CD4-positive, CD25-positive, alpha-beta regulatory T cell (primary cell): ENCODE data around the gene BPI. TPM values are rescaled to one million over a fixed set of nuclear protein-coding genes. Genes with fewer than 3 reads are reported as not detected.
"Not testable (repeated sequence)": the region's sequence is repeated elsewhere in the genome, so short reads cannot be mapped to it uniquely, and the experiment has no call there.

Source experiments
- ATAC-seq, 2 donors: fragments of 150-1000 bp; cut with Tn5 transposase; one replicate each; pipeline ENCODE4 v1.10.0; 2021; ENCODE audit warnings: low read depth in 2 of 2, moderate number of reproducible peaks in 2 of 2, moderate library complexity in 1 of 2
- DNase-seq, 3 donors: peaks; one replicate each; pipeline versions ENCODE4 v3.0.0 to v3.0.0-alpha.2; 2012 to 2022; ENCODE audit warnings: mixed read lengths in 1 of 3
- H3K27ac ChIP-seq: one replicate; pipeline ENCODE4 v1.7.0; 2013; ENCODE audit warnings: mild to moderate bottlenecking, low read length; ENCODE audit not compliant: insufficient read depth, poor library complexity, severe bottlenecking
- H3K27me3 ChIP-seq: one replicate; pipeline ENCODE4 v1.7.0; 2013; ENCODE audit warnings: low read length; ENCODE audit not compliant: control insufficient read depth, insufficient read depth
- H3K36me3 ChIP-seq: one replicate; pipeline ENCODE4 v1.7.0; 2013; ENCODE audit warnings: mild to moderate bottlenecking, low read length, moderate library complexity; ENCODE audit not compliant: control insufficient read depth, insufficient read depth
- H3K4me1 ChIP-seq: 2 replicates; pipeline ENCODE4 v1.7.0; 2013; ENCODE audit warnings: mild to moderate bottlenecking, low read length; ENCODE audit not compliant: insufficient read depth, control insufficient read depth, poor library complexity, severe bottlenecking
- H3K4me3 ChIP-seq: one replicate; pipeline ENCODE4 v1.7.0; 2013; ENCODE audit warnings: low read depth, mild to moderate bottlenecking, low read length, moderate library complexity
- H3K9me3 ChIP-seq, 2 experiments: 1 replicate in 1 of 2; 2 replicates in 1 of 2; pipeline ENCODE4 v1.7.0; 2013; ENCODE audit warnings: low read length in 2 of 2, mild to moderate bottlenecking in 1 of 2, moderate library complexity in 1 of 2; ENCODE audit not compliant: control insufficient read depth in 2 of 2
- H3K27ac Mint-ChIP-seq, 3 donors: one replicate each; pipeline ENCODE4 v1.8.0; 2020 to 2022; ENCODE audit warnings: mild to moderate bottlenecking in 3 of 3, mixed read lengths in 3 of 3, moderate library complexity in 2 of 3
- H3K27me3 Mint-ChIP-seq: one replicate; pipeline ENCODE4 v1.8.0; 2022; ENCODE audit warnings: mild to moderate bottlenecking, mixed read lengths
- H3K36me3 Mint-ChIP-seq: one replicate; pipeline ENCODE4 v1.8.0; 2020; ENCODE audit warnings: mixed read lengths
- H3K4me1 Mint-ChIP-seq, 4 donors: one replicate each; pipeline ENCODE4 v1.8.0; 2020 to 2022; ENCODE audit warnings: mixed read lengths in 4 of 4, mild to moderate bottlenecking in 1 of 4
- H3K4me3 Mint-ChIP-seq, 4 donors: one replicate each; pipeline ENCODE4 v1.8.0; 2020 to 2022; ENCODE audit warnings: mild to moderate bottlenecking in 4 of 4, mixed read lengths in 4 of 4, moderate library complexity in 3 of 4
- H3K9me3 Mint-ChIP-seq, 7 donors: one replicate each; pipeline ENCODE4 v1.8.0; 2020 to 2022; ENCODE audit warnings: mixed read lengths in 7 of 7, mild to moderate bottlenecking in 3 of 7, moderate library complexity in 2 of 7
- polyA plus RNA-seq, 4 donors: library from polyadenylated mRNA; unstranded; fragments of 300-500 nt; fragmentation: Illumina TruSeq; gene quantifications; one replicate each; pipeline ENCODE4 v1.2.3, GENCODE V29; 2021
- total RNA-seq: library from RNA; stranded (reverse); gene quantifications from one replicate; pipeline ENCODE4 v1.2.3, GENCODE V29; 2022

Gene BPI
- total and polyA plus RNA-seq, 5 donors from 2014 or later = not detected

- Mint-ChIP-seq H3K4me3 (no peak overlapping the region), H3K9me3 (peaks cover 0 to 3% (median 0%) of the 10 kb centered on the region in 7 donors), H3K27me3 (peaks cover 47% of the 10 kb centered on the region), H3K36me3 (no peaks in the 10 kb centered on the region), H3K27ac (no peak overlapping the region), H3K4me1 (peaks cover 0 to 12% (median 4%) of the 10 kb centered on the region in 4 donors)
- ATAC-seq (no peak), DNase-seq (no peak)
- Histone ChIP-seq H3K27me3 (peaks cover 11% of the 10 kb centered on the region), H3K9me3 (no peaks in the 10 kb centered on the region), H3K27ac (no peak overlapping the region), H3K4me3 (no peak overlapping the region), H3K36me3 (no peaks in the 10 kb centered on the region), H3K4me1 (no peaks in the 10 kb centered on the region)
These were observed 3.6 kb downstream of the BPI start for GRCh38 chr20:38307371-38308046.

- Histone ChIP-seq H3K27me3 (peaks cover 9% of the 10 kb centered on the region), H3K27ac (no peak overlapping the region), H3K4me3 (no peak overlapping the region), H3K9me3 (no peaks in the 10 kb centered on the region), H3K36me3 (no peaks in the 10 kb centered on the region), H3K4me1 (no peaks in the 10 kb centered on the region)
- H3K36me3 Mint-ChIP-seq = no peaks in the 10 kb centered on the region
- no peak overlapping the region for H3K4me3 Mint-ChIP-seq
- DNase-seq (no peak), ATAC-seq (no peak)
- H3K27me3 Mint-ChIP-seq = peaks cover 41% of the 10 kb centered on the region
- no peak overlapping the region for H3K27ac Mint-ChIP-seq
- H3K9me3 Mint-ChIP-seq = peaks cover 0 to 3% (median 0%) of the 10 kb centered on the region in 7 donors
- H3K4me1 Mint-ChIP-seq = peaks cover 0 to 12% (median 4%) of the 10 kb centered on the region in 4 donors
These were observed 4.1 kb downstream of the BPI start for GRCh38 chr20:38308047-38308438.

GRCh38 chr20:38308447-38308846 lies 4.5 kb downstream of the BPI start:
- H3K27me3 Mint-ChIP-seq = peaks cover 37% of the 10 kb centered on the region
- H3K4me3 ChIP-seq = no peak overlapping the region

GRCh38 chr20:38311091-38311490 lies 7.1 kb downstream of the BPI start:
- ATAC-seq (no peak), DNase-seq (no peak)
- no peaks in the 10 kb centered on the region for H3K36me3 ChIP-seq
- Mint-ChIP-seq H3K4me3 (no peak overlapping the region), H3K27ac (no peak overlapping the region), H3K27me3 (peaks cover 18% of the 10 kb centered on the region), H3K4me1 (no peaks in the 10 kb centered on the region), H3K36me3 (no peaks in the 10 kb centered on the region), H3K9me3 (peaks cover 0 to 3% (median 0%) of the 10 kb centered on the region in 7 donors)
- no peaks in the 10 kb centered on the region for H3K4me1 ChIP-seq
- no peaks in the 10 kb centered on the region for H3K27me3 ChIP-seq
- H3K4me3 ChIP-seq = no peak overlapping the region
- H3K27ac ChIP-seq = no peak overlapping the region
- H3K9me3 ChIP-seq = no peaks in the 10 kb centered on the region

More at GRCh38 chr20:38308447-38308846, 4.5 kb downstream of the BPI start:
- no peaks in the 10 kb centered on the region for H3K36me3 ChIP-seq
- no peak for ATAC-seq
- Mint-ChIP-seq H3K36me3 (no peaks in the 10 kb centered on the region), H3K4me3 (no peak overlapping the region), H3K9me3 (peaks cover 0 to 3% (median 0%) of the 10 kb centered on the region in 7 donors), H3K4me1 (peaks cover 0 to 9% (median 3%) of the 10 kb centered on the region in 4 donors), H3K27ac (no peak overlapping the region)
- H3K27me3 ChIP-seq = peaks cover 5% of the 10 kb centered on the region
- H3K9me3 ChIP-seq = no peaks in the 10 kb centered on the region
- no peak for DNase-seq
- H3K27ac ChIP-seq = no peak overlapping the region
- H3K4me1 ChIP-seq = no peaks in the 10 kb centered on the region

GRCh38 chr20:38311491-38311890 lies 7.5 kb downstream of the BPI start:
- no peaks in the 10 kb centered on the region for H3K4me1 Mint-ChIP-seq
- no peak for ATAC-seq

GRCh38 chr20:38313676-38314075 lies 9.7 kb downstream of the BPI start:
- Mint-ChIP-seq H3K27ac (no peak overlapping the region), H3K27me3 (peaks cover 10% of the 10 kb centered on the region), H3K9me3 (peaks cover 0 to 3% (median 0%) of the 10 kb centered on the region in 7 donors), H3K4me1 (no peaks in the 10 kb centered on the region), H3K4me3 (no peak overlapping the region), H3K36me3 (no peaks in the 10 kb centered on the region)
- H3K36me3 ChIP-seq = no peaks in the 10 kb centered on the region
- no peak for DNase-seq
- no peak overlapping the region for H3K4me3 ChIP-seq
- H3K4me1 ChIP-seq = no peaks in the 10 kb centered on the region
- no peaks in the 10 kb centered on the region for H3K9me3 ChIP-seq
- no peaks in the 10 kb centered on the region for H3K27me3 ChIP-seq
- ATAC-seq = no peak
- H3K27ac ChIP-seq = no peak overlapping the region

More at GRCh38 chr20:38311491-38311890, 7.5 kb downstream of the BPI start:
- H3K27ac Mint-ChIP-seq = no peak overlapping the region
- Histone ChIP-seq H3K27ac (no peak overlapping the region), H3K27me3 (no peaks in the 10 kb centered on the region), H3K36me3 (no peaks in the 10 kb centered on the region), H3K4me1 (no peaks in the 10 kb centered on the region), H3K9me3 (no peaks in the 10 kb centered on the region), H3K4me3 (no peak overlapping the region)
- peaks cover 17% of the 10 kb centered on the region for H3K27me3 Mint-ChIP-seq
- no peaks in the 10 kb centered on the region for H3K36me3 Mint-ChIP-seq
- H3K9me3 Mint-ChIP-seq = peaks cover 0 to 3% (median 0%) of the 10 kb centered on the region in 7 donors
- H3K4me3 Mint-ChIP-seq = no peak overlapping the region
- no peak for DNase-seq

- not testable (repeated sequence) for DNase-seq, H3K36me3 ChIP-seq, ATAC-seq, H3K4me1 ChIP-seq, H3K4me3 Mint-ChIP-seq, H3K27ac Mint-ChIP-seq, H3K9me3 Mint-ChIP-seq, H3K9me3 ChIP-seq, H3K27me3 ChIP-seq, H3K36me3 Mint-ChIP-seq, H3K4me3 ChIP-seq, H3K27me3 Mint-ChIP-seq, H3K4me1 Mint-ChIP-seq, H3K27ac ChIP-seq
These were observed 10.4 kb downstream of the BPI start for GRCh38 chr20:38314350-38314749.
